ENCODE measurements around the gene BIRC5. TPM values are rescaled to one million over a fixed set of nuclear protein-coding genes. Genes with fewer than 3 reads are reported as not detected.

BIRC5 gene
- total and polyA plus RNA-seq, 7 experiments from 2014 or later, result 49.0 TPM; not detected in 6

GRCh38 chr17:78223061-78223460 is 9.0 kb downstream of the BIRC5 start:
- H3K36me3 Mint-ChIP-seq, result peaks cover 0 to 10% (median 0%) of the 10 kb centered on the region in 5 donors
- H3K27me3 Mint-ChIP-seq, result peaks cover 0 to 5% (median 2%) of the 10 kb centered on the region in 5 donors
- ChIA-PET CTCF (interaction anchor here (0.5 to 1.6 kb wide), 2 partner anchors 24 to 28 kb away, joined by 5 to 7 read pairs; no protein-coding TSS in a partner anchor), POLR2A (interaction anchor here (0.7 to 1.4 kb wide), 3 partner anchors 9 to 102 kb away, joined by 3 to 4 read pairs (median 3); no protein-coding TSS in a partner anchor)
- Histone ChIP-seq H3K27me3 (ENCODE audit: control insufficient read depth in 2 of 2, insufficient read depth in 2 of 2, low read length in 2 of 2) (no peaks in the 10 kb centered on the region), H3K4me3 (ENCODE audit: low read length) (no peak overlapping the region), H3K9me3 (ENCODE audit: control insufficient read depth in 2 of 3, low read length in 3 of 3) (no peaks in the 10 kb centered on the region), H3K36me3 (ENCODE audit: control insufficient read depth in 2 of 3, insufficient read depth in 3 of 3, low read length in 3 of 3) (no peaks in the 10 kb centered on the region), H3K4me1 (ENCODE audit: control insufficient read depth in 2 of 2, insufficient read depth in 2 of 2, low read length in 2 of 2) (peaks cover 0 to 10% of the 10 kb centered on the region in 2 donors), H3K27ac (ENCODE audit: low read depth, low read length) (no peak overlapping the region)
- peak overlapping the region in 8 of 9 donors; percentile 33 to 83 (median 60) for H3K27ac Mint-ChIP-seq
- H3K4me3 Mint-ChIP-seq, result peak overlapping the region in 1 of 10 donors; percentile 14
- ATAC-seq, result peak; percentile 20
- peaks cover 1 to 22% (median 16%) of the 10 kb centered on the region in 7 donors for H3K4me1 Mint-ChIP-seq
- no peak for DNase-seq
- intact Hi-C loops (cut with micrococcal nuclease), result no loop called here
- H3K9me3 Mint-ChIP-seq, result no peaks in the 10 kb centered on the region

- Mint-ChIP-seq H3K36me3 (peaks cover 0 to 10% (median 0%) of the 10 kb centered on the region in 5 donors), H3K4me1 (peaks cover 1 to 22% (median 16%) of the 10 kb centered on the region in 7 donors), H3K4me3 (no peak overlapping the region), H3K9me3 (no peaks in the 10 kb centered on the region), H3K27me3 (peaks cover 0 to 7% (median 5%) of the 10 kb centered on the region in 5 donors), H3K27ac (peak overlapping the region in 5 of 9 donors; percentile 54 to 73 (median 57))
- ATAC-seq (no peak), DNase-seq (no peak)
- CTCF ChIA-PET, result interaction anchor here (1.6 kb wide), 1 partner anchor 27 kb away, joined by 5 read pairs; no protein-coding TSS in a partner anchor
- no peaks in the 10 kb centered on the region for H3K27me3 ChIP-seq (ENCODE audit: control insufficient read depth in 2 of 2, insufficient read depth in 2 of 2, low read length in 2 of 2)
- no peak overlapping the region for H3K4me3 ChIP-seq (ENCODE audit: low read length)
- H3K4me1 ChIP-seq (ENCODE audit: control insufficient read depth in 2 of 2, insufficient read depth in 2 of 2, low read length in 2 of 2), result peaks cover 0 to 10% of the 10 kb centered on the region in 2 donors
- intact Hi-C loops (cut with micrococcal nuclease), result no loop called here
- H3K36me3 ChIP-seq (ENCODE audit: control insufficient read depth in 2 of 3, insufficient read depth in 3 of 3, low read length in 3 of 3), result no peaks in the 10 kb centered on the region
- no peak overlapping the region for H3K27ac ChIP-seq (ENCODE audit: low read depth, low read length)
- POLR2A ChIA-PET, result interaction anchor here (0.7 to 1.4 kb wide), 4 partner anchors 9 to 103 kb away, joined by 3 to 4 read pairs (median 3); no protein-coding TSS in a partner anchor
- H3K9me3 ChIP-seq (ENCODE audit: control insufficient read depth in 2 of 3, low read length in 3 of 3), result no peaks in the 10 kb centered on the region
These were observed 9.7 kb downstream of the BIRC5 start for GRCh38 chr17:78223765-78224164.

- H3K27ac Mint-ChIP-seq, result peak overlapping the region in 3 of 9 donors; percentile 54 to 65 (median 57)
These were observed 10.4 kb downstream of the BIRC5 start for GRCh38 chr17:78224231-78225087.

GRCh38 chr17:78225088-78225865 is 11.2 kb downstream of the BIRC5 start:
- ATAC-seq (no peak), DNase-seq (no peak)
- peaks cover 0 to 18% (median 5%) of the 10 kb centered on the region in 5 donors for H3K27me3 Mint-ChIP-seq
- H3K27me3 ChIP-seq (ENCODE audit: control insufficient read depth in 2 of 2, insufficient read depth in 2 of 2, low read length in 2 of 2), result no peaks in the 10 kb centered on the region
- no peaks in the 10 kb centered on the region for H3K36me3 ChIP-seq (ENCODE audit: control insufficient read depth in 2 of 3, insufficient read depth in 3 of 3, low read length in 3 of 3)
- no peaks in the 10 kb centered on the region for H3K9me3 Mint-ChIP-seq
- no peak overlapping the region for H3K4me3 ChIP-seq (ENCODE audit: low read length)
- intact Hi-C loops (cut with micrococcal nuclease), result no loop called here
- H3K4me3 Mint-ChIP-seq, result no peak overlapping the region
- H3K4me1 ChIP-seq (ENCODE audit: control insufficient read depth in 2 of 2, insufficient read depth in 2 of 2, low read length in 2 of 2), result peaks cover 0 to 10% of the 10 kb centered on the region in 2 donors
- no peaks in the 10 kb centered on the region for H3K9me3 ChIP-seq (ENCODE audit: control insufficient read depth in 2 of 3, low read length in 3 of 3)
- POLR2A ChIA-PET, result interaction anchor here (0.7 to 1.2 kb wide), 4 partner anchors 38 to 460 kb away, joined by 3 to 4 read pairs (median 3); no protein-coding TSS in a partner anchor
- no peak overlapping the region for H3K27ac ChIP-seq (ENCODE audit: low read depth, low read length)
- H3K4me1 Mint-ChIP-seq, result peaks cover 1 to 22% (median 13%) of the 10 kb centered on the region in 7 donors
- CTCF ChIA-PET, result no interaction called here
- H3K36me3 Mint-ChIP-seq, result peaks cover 0 to 3% (median 0%) of the 10 kb centered on the region in 5 donors
- H3K27ac Mint-ChIP-seq, result peak overlapping the region in 1 of 9 donors; percentile 19

More at GRCh38 chr17:78224231-78225087, 10.4 kb downstream of the BIRC5 start:
- H3K36me3 ChIP-seq (ENCODE audit: control insufficient read depth in 2 of 3, insufficient read depth in 3 of 3, low read length in 3 of 3), result no peaks in the 10 kb centered on the region
- peaks cover 0 to 8% (median 0%) of the 10 kb centered on the region in 5 donors for H3K36me3 Mint-ChIP-seq
- peaks cover 0 to 13% (median 5%) of the 10 kb centered on the region in 5 donors for H3K27me3 Mint-ChIP-seq
- H3K4me1 Mint-ChIP-seq, result peaks cover 1 to 22% (median 13%) of the 10 kb centered on the region in 7 donors
- no peaks in the 10 kb centered on the region for H3K27me3 ChIP-seq (ENCODE audit: control insufficient read depth in 2 of 2, insufficient read depth in 2 of 2, low read length in 2 of 2)
- DNase-seq (no peak), ATAC-seq (no peak)
- no peak overlapping the region for H3K27ac ChIP-seq (ENCODE audit: low read depth, low read length)
- POLR2A ChIA-PET, result interaction anchor here (1.2 to 1.4 kb wide), 2 partner anchors 10 to 39 kb away, joined by 3 read pairs; no protein-coding TSS in a partner anchor
- peaks cover 0 to 10% of the 10 kb centered on the region in 2 donors for H3K4me1 ChIP-seq (ENCODE audit: control insufficient read depth in 2 of 2, insufficient read depth in 2 of 2, low read length in 2 of 2)
- no peak overlapping the region for H3K4me3 ChIP-seq (ENCODE audit: low read length)
- no peaks in the 10 kb centered on the region for H3K9me3 Mint-ChIP-seq
- intact Hi-C loops (cut with micrococcal nuclease), result no loop called here
- CTCF ChIA-PET, result no interaction called here
- H3K9me3 ChIP-seq (ENCODE audit: control insufficient read depth in 2 of 3, low read length in 3 of 3), result no peaks in the 10 kb centered on the region
- H3K4me3 Mint-ChIP-seq, result no peak overlapping the region

- DNase-seq (no peak), ATAC-seq (no peak)
- intact Hi-C loops (cut with micrococcal nuclease), result no loop called here
- Mint-ChIP-seq H3K27me3 (peaks cover 5 to 27% (median 14%) of the 10 kb centered on the region in 5 donors), H3K36me3 (peaks cover 0 to 4% (median 0%) of the 10 kb centered on the region in 5 donors), H3K9me3 (no peaks in the 10 kb centered on the region), H3K27ac (no peak overlapping the region), H3K4me1 (peaks cover 1 to 22% (median 13%) of the 10 kb centered on the region in 7 donors), H3K4me3 (peak overlapping the region in 3 of 10 donors; percentile 21 to 45 (median 24))
- Histone ChIP-seq H3K4me1 (ENCODE audit: control insufficient read depth in 2 of 2, insufficient read depth in 2 of 2, low read length in 2 of 2) (peaks cover 0 to 10% of the 10 kb centered on the region in 2 donors), H3K4me3 (ENCODE audit: low read length) (no peak overlapping the region), H3K9me3 (ENCODE audit: control insufficient read depth in 2 of 3, low read length in 3 of 3) (no peaks in the 10 kb centered on the region), H3K27ac (ENCODE audit: low read depth, low read length) (no peak overlapping the region), H3K27me3 (ENCODE audit: control insufficient read depth in 2 of 2, insufficient read depth in 2 of 2, low read length in 2 of 2) (peaks cover 4 to 8% of the 10 kb centered on the region in 2 donors), H3K36me3 (ENCODE audit: control insufficient read depth in 2 of 3, insufficient read depth in 3 of 3, low read length in 3 of 3) (no peaks in the 10 kb centered on the region)
- CTCF ChIA-PET, result interaction anchor here (0.6 kb wide), 1 partner anchor 1950 kb away, joined by 3 read pairs; no protein-coding TSS in a partner anchor
- POLR2A ChIA-PET, result interaction anchor here (0.7 to 0.8 kb wide), 2 partner anchors 177 to 461 kb away, joined by 3 read pairs; no protein-coding TSS in a partner anchor
These were observed 12.2 kb downstream of the BIRC5 start for GRCh38 chr17:78226055-78226758.

Data from naive thymus-derived CD4-positive, alpha-beta T cell (primary cell).